AG08396 (cell line): ENCODE measurements around the gene ZNF878.
A peak's percentile ranks its signal among the peaks of the same experiment; 100 is the strongest.

Experiments used
- DNase-seq: peaks from one replicate; pipeline ENCODE4 v3.0.0; 2012; ENCODE audit warnings: low spot score, mixed read lengths

Gene ZNF878

GRCh38 chr19:12034620-12035019 is 18.1 kb downstream of the ZNF878 start:
- peak; percentile 28 for DNase-seq

DNA sequence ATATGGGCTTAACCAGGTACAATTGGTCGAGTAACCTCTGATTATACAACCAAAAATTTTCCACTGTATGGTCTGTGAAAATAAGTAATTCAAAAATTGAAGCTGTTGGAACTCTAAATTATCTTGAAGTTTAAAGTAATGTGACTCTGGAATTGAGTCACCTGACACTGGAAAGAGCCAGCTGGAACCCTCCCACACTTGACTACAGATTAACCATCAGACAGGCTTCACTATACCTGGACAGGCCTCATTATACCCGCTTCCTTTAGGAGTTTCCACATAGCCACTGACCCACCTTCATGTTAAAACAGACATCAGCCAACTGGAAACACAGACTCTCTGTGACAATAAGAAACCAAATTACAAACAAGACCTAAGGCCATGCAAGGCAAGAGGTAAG is 18.6 kb downstream of the ZNF878 start:
- peak; percentile 11 for DNase-seq

DNA sequence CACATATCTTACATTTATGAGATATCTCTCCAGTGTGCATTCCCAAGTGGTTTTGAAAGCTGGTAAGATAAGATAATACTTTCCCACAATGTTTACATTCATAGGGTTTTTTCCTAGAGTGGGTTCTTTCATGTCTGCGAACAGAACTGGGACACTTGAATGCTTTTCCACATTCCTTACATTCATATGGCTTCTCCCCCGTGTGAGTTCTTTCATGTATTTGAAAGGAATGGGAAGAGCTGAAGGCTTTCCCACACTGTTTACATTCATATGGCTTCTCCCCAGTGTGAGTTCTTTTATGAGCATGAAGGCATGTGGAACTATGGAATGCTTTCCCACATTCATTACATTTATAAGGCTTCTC is 37.0 kb downstream of the ZNF878 start:
- DNase-seq: no peak

DNA sequence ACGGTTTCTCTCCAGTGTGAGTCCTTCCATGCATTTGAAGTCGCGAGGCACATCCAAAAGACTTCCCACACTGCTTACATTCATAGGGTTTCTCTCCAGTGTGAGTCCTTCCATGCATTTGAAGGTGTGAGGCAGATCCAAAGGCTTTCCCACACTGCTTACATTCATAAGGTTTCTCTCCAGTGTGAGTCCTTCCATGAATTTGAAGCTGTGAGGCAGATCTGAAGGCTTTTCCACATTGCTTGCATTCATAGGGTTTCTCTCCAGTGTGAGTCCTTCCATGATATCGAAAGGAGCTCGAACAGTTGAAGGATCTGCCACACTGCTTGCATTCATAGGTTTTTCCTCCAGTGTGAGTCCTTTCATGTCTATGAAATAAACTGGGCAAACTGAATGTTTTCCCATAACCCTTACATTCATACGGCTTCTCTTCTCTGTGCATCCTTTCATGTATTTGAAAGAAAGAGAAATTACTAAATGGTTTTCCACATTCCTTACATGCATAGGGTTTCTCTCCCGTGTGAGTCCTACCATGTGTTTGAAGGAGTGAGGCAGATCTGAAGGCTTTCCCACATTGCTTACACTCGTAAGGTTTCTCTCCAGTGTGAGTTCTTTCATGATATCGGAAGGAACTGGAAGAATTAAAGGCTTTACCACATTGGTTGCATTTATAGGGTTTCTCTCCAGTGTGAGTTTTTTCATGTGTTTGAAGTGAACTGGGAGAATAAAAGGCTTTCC is 37.6 kb downstream of the ZNF878 start:
- no peak for DNase-seq

- peak; percentile 20 for DNase-seq
Measured at GRCh38 chr19:12000152-12000981, 52.4 kb downstream of the ZNF878 start.

GRCh38 chr19:11995174-11995573 is 57.6 kb downstream of the ZNF878 start:
- no peak for DNase-seq
